Tibial nerve (tissue), 4 donors: ENCODE measurements around the gene SLC16A12.

Source experiments
- EP300 ChIP-seq, 2 donors: sonication (generic); formaldehyde crosslinking; IDR thresholded peaks; one replicate each; pipeline ENCODE4 v1.6.1; 2017; ENCODE audit warnings: antibody characterized with exemption in 2 of 2, mild to moderate bottlenecking in 1 of 2
- POLR2A ChIP-seq, 2 donors: fragments of 450-650 bp; IDR thresholded peaks; one replicate each; pipeline ENCODE4 v1.6.1; 2017; ENCODE audit warnings: antibody characterized with exemption in 2 of 2, mild to moderate bottlenecking in 2 of 2, moderate library complexity in 2 of 2
- TF ChIP-seq, protein P1 (sequence below), 5 experiments: fragments of 200-600 bp in 3 of 5; fragments of 450-650 bp in 2 of 5; sonication (generic) in 3 of 5; IDR thresholded peaks; one replicate each; pipeline ENCODE4 v1.5.1; 2016 to 2019; ENCODE audit warnings: antibody characterized with exemption in 5 of 5, mild to moderate bottlenecking in 3 of 5, moderate library complexity in 2 of 5

DNA sequence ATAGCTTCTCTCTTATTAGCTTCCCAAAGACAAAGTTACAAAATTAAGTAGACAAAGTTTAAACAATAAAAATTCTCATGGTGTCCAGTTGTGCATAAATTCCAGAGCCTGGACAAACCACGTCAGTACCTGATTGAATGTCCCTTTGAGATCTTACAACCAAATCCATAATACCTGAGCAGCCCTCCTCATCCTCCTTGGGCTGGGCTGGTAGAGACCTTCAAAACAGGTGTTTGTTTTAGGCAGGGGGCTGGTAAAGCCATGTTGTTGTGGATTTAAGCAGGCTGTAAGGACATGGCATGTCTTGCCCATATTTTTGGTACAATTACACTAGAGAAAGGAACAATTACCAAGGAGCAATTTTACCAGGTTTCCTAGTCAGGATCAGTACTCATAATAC, 118.9 kb downstream of the SLC16A12 start:
- TF ChIP-seq, protein P1, sequence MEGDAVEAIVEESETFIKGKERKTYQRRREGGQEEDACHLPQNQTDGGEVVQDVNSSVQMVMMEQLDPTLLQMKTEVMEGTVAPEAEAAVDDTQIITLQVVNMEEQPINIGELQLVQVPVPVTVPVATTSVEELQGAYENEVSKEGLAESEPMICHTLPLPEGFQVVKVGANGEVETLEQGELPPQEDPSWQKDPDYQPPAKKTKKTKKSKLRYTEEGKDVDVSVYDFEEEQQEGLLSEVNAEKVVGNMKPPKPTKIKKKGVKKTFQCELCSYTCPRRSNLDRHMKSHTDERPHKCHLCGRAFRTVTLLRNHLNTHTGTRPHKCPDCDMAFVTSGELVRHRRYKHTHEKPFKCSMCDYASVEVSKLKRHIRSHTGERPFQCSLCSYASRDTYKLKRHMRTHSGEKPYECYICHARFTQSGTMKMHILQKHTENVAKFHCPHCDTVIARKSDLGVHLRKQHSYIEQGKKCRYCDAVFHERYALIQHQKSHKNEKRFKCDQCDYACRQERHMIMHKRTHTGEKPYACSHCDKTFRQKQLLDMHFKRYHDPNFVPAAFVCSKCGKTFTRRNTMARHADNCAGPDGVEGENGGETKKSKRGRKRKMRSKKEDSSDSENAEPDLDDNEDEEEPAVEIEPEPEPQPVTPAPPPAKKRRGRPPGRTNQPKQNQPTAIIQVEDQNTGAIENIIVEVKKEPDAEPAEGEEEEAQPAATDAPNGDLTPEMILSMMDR (IDR thresholded peaks at IDR 0.05), result no peak
- no peak for TF ChIP-seq EP300 (IDR thresholded peaks at IDR 0.05)
- no peak for TF ChIP-seq POLR2A (IDR thresholded peaks at IDR 0.05)
